Measurements from ENCODE around the gene FNDC3A. TPM values are rescaled to one million over a fixed set of nuclear protein-coding genes. Genes with fewer than 3 reads are reported as not detected.
A peak's percentile ranks its signal among the peaks of the same experiment; 100 is the strongest.

The FNDC3A gene
- total RNA-seq, 1 donor from 2014 or later: 22.7 TPM

DNA sequence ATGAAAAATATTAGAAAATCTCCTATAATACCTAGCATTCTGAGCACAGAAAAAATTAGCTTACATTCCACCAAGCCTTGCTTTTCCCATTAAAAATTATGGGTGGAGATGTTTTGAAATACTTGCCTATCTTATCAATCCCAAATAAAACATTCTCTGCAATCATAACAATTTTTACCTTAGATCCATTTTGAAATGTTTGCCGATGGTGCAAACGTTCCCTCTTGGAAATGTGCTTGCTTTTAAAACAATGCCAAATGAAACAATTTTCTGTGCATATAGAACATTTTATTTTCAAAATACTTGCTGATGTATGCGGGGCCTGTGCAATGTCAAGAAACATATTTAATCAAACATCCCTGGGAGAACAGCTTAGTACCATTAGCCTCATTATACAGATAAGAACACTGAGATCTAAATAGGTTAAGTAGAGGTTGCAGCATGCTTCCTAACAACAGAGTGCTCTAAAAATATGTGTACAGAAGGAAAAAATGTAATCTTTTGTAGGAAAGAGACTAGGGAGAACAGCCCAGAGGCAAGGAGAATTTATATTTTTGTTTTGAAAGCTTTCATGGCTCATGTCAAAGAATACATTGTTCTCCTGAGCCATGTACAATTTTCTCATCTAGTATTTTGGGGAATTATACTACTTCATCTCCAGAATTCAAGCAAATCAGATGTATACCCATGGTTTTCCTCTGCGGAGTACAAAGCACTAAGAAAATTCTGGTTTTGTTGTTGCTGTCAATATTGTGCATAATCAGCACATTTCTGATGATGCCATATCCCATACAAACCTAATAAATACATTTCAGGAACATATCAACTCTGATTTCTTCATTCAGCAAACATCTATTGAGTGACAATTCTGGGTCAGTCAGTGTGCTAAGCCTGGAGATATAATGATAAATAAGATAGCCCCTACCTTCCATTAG, 25.9 kb upstream of the FNDC3A start:
- no peaks in the 10 kb centered on the region for H3K27me3 ChIP-seq
- H3K9me3 ChIP-seq: no peaks in the 10 kb centered on the region
- intact Hi-C loops (cut with DNase I): no loop called here
- no peak overlapping the region for H3K27ac ChIP-seq
- H3K36me3 ChIP-seq: no peaks in the 10 kb centered on the region
- TF ChIP-seq, protein P1, sequence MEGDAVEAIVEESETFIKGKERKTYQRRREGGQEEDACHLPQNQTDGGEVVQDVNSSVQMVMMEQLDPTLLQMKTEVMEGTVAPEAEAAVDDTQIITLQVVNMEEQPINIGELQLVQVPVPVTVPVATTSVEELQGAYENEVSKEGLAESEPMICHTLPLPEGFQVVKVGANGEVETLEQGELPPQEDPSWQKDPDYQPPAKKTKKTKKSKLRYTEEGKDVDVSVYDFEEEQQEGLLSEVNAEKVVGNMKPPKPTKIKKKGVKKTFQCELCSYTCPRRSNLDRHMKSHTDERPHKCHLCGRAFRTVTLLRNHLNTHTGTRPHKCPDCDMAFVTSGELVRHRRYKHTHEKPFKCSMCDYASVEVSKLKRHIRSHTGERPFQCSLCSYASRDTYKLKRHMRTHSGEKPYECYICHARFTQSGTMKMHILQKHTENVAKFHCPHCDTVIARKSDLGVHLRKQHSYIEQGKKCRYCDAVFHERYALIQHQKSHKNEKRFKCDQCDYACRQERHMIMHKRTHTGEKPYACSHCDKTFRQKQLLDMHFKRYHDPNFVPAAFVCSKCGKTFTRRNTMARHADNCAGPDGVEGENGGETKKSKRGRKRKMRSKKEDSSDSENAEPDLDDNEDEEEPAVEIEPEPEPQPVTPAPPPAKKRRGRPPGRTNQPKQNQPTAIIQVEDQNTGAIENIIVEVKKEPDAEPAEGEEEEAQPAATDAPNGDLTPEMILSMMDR (IDR thresholded peaks at IDR 0.05): no peak
- no peak overlapping the region for H3K4me3 ChIP-seq
- peaks cover 2 to 4% of the 10 kb centered on the region in 2 donors for H3K4me1 ChIP-seq
- DNase-seq (ENCODE audit: low spot score in 2 of 2): no peak

DNA sequence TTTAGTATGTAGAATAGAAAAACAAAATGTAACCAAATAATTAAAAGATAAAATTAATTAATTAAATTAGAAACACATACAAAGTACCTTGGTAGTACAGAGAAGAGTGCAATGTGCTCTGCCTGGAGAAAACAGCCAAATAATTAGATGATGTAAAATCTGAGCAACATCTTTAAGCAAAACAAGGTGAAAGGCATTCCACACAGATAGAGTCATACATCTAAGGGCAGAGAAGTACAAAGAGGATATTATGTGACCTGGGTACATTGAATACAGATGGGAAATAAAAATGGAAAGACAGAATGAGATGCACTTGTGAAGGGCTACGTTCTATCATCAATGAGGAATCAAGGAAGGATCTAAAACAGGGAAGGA, 25.2 kb upstream of the FNDC3A start:
- Histone ChIP-seq H3K4me3 (no peak overlapping the region), H3K9me3 (no peaks in the 10 kb centered on the region), H3K36me3 (no peaks in the 10 kb centered on the region), H3K27me3 (no peaks in the 10 kb centered on the region), H3K27ac (no peak overlapping the region), H3K4me1 (peaks cover 2 to 4% of the 10 kb centered on the region in 2 donors)
- intact Hi-C loops (cut with DNase I): no loop called here
- no peak for DNase-seq (ENCODE audit: low spot score in 2 of 2)
- TF ChIP-seq, protein P1 (IDR thresholded peaks at IDR 0.05): no peak

DNA sequence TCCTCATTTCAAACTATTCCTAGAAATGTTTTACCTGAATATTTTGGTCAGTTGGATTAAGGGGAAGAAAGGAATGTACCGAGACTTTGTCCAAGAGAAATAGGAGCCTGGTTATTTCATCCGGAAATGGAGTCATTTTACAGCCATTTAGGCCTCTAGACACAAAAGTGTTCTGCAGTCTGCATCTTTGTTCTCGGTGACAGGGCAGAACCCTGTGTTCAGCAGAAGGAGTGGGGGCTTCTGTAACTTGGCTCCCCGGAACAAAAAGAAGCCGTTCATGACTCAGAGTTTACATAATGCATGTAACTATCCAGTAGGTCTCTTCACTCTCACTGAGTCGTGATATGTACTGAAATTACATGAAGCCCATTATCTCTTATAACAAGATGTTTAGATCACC, 21.6 kb upstream of the FNDC3A start:
- TF ChIP-seq, protein P1 (IDR thresholded peaks at IDR 0.05): no peak
- H3K4me3 ChIP-seq: no peak overlapping the region
- no peaks in the 10 kb centered on the region for H3K9me3 ChIP-seq
- no peaks in the 10 kb centered on the region for H3K36me3 ChIP-seq
- peaks cover 2 to 4% of the 10 kb centered on the region in 2 donors for H3K4me1 ChIP-seq
- intact Hi-C loops (cut with DNase I): loop anchor here (2.0 kb wide), 1 partner anchor 21 kb away; the partner anchor contains the start of gene FNDC3A
- DNase-seq (ENCODE audit: low spot score in 2 of 2): no peak
- no peaks in the 10 kb centered on the region for H3K27me3 ChIP-seq
- H3K27ac ChIP-seq: peak overlapping the region; percentile 58 to 61

DNA sequence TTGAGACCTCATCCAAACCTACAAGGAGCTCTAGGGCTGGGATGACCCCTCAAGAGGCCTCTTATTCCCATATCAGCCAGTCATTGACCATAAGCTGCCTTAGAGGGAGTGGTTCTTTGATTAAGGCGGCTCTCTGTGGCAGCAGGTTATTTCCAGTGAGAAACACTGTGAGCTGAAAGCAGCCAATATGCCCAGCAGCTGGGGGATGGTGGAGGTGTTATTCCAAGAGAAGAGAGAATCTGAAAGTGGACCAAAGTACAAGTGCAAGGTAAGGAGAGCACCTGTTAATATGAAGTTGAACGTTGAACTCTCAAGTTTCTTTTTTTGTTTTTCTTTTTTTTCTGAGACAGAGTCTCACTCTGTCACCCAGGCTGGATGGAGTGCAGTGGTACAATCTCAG, 20.2 kb upstream of the FNDC3A start:
- H3K36me3 ChIP-seq: no peaks in the 10 kb centered on the region
- intact Hi-C loops (cut with DNase I): loop anchor here (2.0 to 5.0 kb wide), 2 partner anchors 19 to 73 kb away; partner anchors contain the start of gene FNDC3A
- H3K4me1 ChIP-seq: peaks cover 0 to 2% of the 10 kb centered on the region in 2 donors
- no peaks in the 10 kb centered on the region for H3K27me3 ChIP-seq
- H3K9me3 ChIP-seq: no peaks in the 10 kb centered on the region
- DNase-seq (ENCODE audit: low spot score in 2 of 2): no peak
- TF ChIP-seq, protein P1 (IDR thresholded peaks at IDR 0.05): no peak
- no peak overlapping the region for H3K27ac ChIP-seq
- no peak overlapping the region for H3K4me3 ChIP-seq

DNA sequence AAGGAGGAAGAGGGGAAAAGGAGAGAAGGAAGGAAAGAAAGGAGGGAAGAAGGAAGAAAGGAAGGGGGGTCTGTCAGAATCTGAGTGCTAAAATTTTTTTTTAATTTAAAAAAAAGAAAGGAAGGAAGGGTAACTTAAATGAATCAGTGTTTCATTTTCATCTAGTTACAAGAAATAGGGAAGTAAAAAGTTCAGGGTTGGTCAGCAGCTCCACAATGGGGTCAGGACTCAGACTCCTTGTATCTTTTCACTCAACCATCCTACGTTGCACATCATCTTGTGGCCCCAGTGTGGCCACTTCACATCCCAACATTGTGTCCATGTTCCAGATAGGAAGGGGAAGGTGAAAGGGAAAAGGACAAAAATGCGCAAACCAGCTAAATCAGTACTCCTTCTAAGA, 14.3 kb upstream of the FNDC3A start:
- intact Hi-C loops (cut with DNase I): no loop called here
- no peaks in the 10 kb centered on the region for H3K4me1 ChIP-seq
- no peak overlapping the region for H3K4me3 ChIP-seq
- H3K9me3 ChIP-seq: no peaks in the 10 kb centered on the region
- TF ChIP-seq, protein P1 (IDR thresholded peaks at IDR 0.05): no peak
- DNase-seq (ENCODE audit: low spot score in 2 of 2): no peak
- H3K36me3 ChIP-seq: no peaks in the 10 kb centered on the region
- H3K27ac ChIP-seq: no peak overlapping the region
- no peaks in the 10 kb centered on the region for H3K27me3 ChIP-seq
